Fibroblast of skin of left biceps (primary cell): ENCODE results near the gene TAF6L.
A peak's percentile ranks its signal among the peaks of the same experiment; 100 is the strongest.
"Not testable (repeated sequence)": the region's sequence is repeated elsewhere in the genome, so short reads cannot be mapped to it uniquely, and the experiment has no call there.

Experiments
- DNase-seq, 2 experiments: peaks; one replicate each; pipeline ENCODE4 v3.0.0-alpha.2; 2013; ENCODE audit warnings: low read depth in 2 of 2

Gene TAF6L

GRCh38 chr11:62771144-62772021 is at the start of gene TAF6L:
TAF6L (plus strand) TSS chr11:62771396; CDS start chr11:62775784, 4,388 bp downstream.
- DNase-seq: peak; percentile 89 to 90

- DNase-seq: no peak
Measured at GRCh38 chr11:62721994-62722393, 49.2 kb upstream of the TAF6L start.

DNA sequence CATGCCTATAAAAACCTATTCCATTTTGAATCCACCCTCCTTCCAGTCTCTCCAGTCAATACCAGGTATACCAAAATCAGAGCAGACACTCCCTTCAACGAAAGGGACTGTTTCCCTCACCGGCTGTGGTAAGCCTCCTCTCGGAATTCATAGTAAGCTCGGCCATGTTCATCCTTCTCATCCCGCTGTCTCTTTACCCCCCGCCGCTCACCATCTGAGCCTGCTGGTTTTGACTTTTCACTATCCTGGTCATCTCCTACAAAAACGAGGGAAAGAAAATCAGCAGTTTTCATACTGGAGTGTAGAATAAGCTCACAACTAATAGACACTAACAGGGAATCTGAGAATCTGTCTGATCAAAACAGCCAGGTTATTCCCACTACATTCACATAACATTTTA is 47.0 kb upstream of the TAF6L start:
- no peak for DNase-seq

- no peak for DNase-seq
Measured at GRCh38 chr11:62725646-62726045, 45.5 kb upstream of the TAF6L start.

DNA sequence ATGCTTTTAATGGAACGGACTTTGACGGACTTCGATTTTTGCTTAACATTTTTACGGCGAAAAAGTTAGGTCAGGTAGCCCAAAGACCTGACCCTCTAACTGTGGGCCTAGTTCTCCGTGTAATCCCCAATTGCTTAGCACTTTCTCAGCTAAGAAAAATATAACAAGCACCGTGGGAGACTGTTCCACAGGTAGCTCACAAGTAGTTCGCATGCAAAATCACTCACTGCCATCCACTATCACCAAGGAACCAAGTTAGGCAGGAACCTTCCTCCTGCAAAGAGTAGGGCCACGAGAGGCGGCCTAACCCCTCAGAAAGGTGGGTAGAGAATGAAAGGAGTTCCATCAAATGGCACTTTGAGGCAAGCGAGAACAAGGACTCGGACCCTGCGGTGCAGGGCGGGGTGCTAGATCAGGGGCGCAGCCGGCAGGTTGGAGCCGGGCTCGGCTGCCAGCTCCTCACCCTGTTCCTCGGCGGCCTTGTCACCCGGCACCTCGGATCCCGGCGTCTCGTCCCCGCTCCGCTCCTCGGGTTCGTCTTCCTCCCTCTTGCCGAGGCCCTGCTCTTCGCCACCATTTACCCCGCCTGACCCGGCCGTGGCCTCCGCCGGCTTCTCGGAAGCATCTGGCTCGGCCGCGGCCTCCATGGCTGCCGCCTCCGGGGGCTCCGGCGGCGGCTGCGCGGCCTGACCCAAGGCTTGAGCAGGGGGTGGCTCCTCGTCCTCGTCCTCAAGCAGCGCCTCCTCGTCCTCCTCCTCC is 44.9 kb upstream of the TAF6L start:
- no peak for DNase-seq

DNA sequence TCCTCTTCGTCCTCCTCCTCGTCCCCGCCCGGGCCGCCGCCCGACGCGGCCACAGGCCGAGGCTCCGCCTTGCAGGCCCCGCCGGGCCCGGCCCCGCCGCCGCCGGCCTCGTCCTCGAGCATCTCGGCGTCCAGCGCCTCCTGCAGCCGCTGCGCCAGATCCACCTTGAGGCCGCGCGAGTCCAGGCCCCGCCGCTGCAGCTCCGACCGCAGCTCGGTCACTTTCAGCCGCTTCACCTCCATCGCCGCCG is 44.4 kb upstream of the TAF6L start:
- DNase-seq: no peak

DNA sequence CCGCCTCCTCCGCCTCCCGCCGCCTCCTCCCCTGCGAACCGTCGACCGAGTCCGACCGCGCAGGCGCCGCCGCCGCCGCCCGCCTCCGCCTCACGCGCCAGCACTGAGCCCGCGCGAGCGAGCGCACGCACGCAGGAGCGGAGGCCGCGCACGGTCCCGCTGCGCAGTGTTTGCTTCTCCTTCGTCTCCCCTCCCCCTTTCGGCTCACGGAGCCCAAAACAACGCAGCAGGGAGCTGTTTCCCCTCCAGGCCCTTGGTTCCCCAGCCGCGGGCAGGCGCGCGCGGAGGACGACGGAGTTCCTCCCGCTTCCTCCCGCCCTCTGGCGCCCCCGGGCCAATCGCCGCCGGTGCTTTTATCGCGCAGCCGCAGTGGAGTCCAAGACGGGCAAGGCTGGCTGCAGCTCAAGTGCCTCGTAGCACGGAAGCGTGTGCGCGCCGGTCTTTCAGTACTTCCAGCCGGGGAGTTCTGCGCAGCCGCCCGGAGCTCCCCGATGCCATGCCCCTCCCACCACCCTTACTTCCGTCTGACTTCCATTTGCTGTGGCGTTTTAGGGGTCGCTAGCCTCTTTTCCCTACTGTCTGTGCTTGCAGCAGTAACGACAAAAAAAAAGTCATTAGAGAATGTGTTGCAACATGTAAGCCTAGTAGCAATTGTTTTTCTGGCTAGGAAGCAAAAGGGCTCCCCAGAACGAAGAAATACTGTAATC is 43.9 kb upstream of the TAF6L start, which contains the start of gene HNRNPUL2:
HNRNPUL2 (minus strand) TSS at position 293 of the 707 bp plus-strand sequence. CDS start 301 bp downstream, outside the sequence.
- DNase-seq: peak; percentile 98 to 99

DNA sequence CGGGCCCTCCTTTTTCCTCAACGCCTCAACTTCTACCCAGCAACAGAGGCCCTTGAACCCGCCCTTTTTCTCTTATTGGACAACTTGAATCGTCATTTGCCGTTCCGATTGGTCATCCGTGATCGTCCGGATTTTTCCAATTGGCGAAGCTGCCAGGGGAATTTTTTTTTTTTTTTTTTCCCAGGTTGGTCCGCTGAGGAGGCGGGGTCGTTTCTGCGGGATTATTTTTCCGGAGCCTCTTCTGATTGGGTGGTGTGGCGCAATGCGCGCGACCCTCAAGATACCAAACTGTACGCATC is 43.4 kb upstream of the TAF6L start:
- peak; percentile 96 for DNase-seq

DNA sequence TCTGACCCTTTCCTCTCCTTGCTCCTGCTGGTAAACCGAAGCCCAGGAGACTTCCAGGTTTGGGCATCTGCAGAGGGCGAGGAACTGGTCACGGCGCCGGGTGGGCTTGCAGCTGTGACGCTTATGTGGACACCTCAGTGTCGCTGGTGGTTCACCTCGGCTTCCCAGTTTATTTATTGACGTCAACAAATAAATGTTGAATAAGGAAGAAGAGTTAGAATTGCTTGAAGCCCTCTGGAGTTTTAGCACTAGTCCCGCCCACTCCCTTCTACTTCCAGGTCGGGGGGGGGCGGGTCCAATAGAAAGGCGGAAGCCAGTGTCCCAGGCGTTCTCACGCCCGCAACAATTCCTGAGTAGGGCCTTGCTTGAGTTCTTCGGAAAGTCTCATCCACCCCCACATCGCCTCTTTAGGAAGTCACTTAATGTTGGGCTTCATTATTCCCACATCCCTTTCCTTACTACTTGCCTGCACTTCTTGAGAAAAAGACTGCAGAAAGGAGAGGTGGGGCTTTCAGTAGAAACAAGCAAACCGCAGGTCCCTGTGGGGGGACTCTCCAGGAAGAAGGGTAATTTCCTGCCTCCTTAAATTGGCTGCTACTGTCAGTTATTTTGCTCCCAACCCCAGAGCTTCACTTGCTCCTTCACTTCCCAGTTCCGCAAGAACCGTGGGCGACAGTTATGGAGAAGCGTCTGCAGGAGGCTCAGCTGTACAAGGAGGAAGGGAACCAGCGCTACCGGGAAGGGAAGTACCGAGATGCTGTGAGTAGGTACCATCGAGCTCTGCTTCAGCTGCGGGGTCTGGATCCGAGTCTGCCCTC is 42.8 kb upstream of the TAF6L start, which contains the start of gene TTC9C:
TTC9C (plus strand) TSS at position 316 of the 818 bp plus-strand sequence; CDS start at position 679, 363 bp downstream.
- peak; percentile 42 to 68 for DNase-seq

DNA sequence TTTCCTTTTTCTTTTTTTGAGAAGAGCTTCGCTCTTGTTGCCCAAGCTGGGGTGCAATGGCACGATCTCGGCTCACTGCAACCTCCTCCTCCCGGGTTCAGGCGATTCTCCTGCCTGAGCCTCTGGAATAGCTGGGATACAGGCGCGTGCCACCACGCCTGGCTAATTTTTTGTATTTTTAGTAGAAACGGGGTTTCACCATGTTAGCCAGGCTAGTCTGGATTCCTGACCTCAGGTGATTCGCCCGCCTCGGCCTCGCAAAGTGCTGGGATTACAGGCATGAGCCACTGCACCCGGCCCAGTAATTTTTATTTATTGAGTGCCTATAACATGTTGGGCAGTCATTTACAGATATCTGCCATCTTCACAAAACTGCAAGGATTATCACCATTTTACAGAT is 41.1 kb upstream of the TAF6L start:
- not testable (repeated sequence) for DNase-seq

DNA sequence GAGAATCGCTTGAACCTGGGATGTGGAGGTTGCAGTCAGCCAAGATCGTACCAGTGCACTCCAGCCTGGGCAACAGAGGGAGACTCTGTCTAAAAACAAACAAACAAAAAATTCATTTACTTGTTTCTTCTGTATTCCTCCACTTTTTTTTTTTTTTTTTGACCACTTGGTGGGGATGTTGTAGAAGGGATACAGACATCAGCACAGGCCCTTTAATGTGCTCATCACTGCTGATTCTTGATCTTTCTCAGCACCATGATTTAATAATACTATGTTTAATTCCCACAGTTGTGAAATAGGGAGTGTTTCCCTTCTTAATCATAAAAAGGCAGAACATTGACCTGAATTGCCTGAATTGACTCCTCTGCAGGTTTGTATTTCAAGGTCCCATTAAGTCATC is 38.4 kb upstream of the TAF6L start:
- no peak for DNase-seq

GRCh38 chr11:62737196-62737595 is 34.0 kb upstream of the TAF6L start:
- DNase-seq: no peak

GRCh38 chr11:62747475-62748160 is 23.6 kb upstream of the TAF6L start:
- no peak for DNase-seq

- not testable (repeated sequence) for DNase-seq
Measured at GRCh38 chr11:62749931-62750330, 21.3 kb upstream of the TAF6L start.

GRCh38 chr11:62752177-62752785 is 18.9 kb upstream of the TAF6L start:
- no peak for DNase-seq

GRCh38 chr11:62752994-62753735 is 18.0 kb upstream of the TAF6L start:
- no peak for DNase-seq

DNA sequence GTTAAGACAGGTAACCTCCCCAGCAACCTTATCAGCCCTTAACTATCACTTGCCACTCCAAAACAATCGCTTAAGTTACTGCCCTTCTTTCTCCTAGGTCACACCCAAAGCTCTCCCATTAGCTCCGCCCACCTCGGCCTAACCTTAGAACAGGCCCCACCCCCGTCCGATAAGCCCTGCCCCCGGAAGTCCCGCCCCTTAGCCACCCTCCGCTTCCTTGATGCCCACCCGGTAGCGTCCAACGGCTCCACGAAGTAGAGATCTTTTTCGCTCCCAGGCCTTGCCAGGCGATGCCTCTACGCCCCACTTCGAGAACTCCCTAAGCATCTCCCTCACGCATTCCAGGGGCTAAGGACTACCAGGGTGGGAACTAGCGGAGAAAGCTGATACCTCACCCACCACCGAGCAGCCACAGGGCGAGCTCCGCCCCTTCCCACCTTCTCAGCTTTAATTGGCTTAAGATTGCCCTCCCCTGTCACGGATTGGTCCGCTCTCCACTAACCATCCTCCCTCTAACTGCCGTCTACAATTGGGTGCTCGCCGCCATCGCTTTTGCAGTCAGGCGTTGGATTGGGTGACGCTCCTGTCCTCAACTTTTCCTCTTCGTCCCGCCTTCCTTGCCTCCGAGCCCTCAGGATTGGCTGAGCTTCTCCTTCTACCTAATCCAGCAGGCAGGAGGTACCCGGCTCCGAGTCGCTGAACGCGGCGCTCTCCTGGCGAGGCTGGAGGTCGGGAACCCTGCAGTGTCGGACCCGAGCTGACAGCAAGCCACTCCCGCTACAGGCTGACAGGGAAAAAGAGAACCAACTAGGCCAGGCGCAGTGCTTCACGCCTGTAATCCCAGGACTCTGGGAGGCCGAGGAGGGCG is 17.2 kb upstream of the TAF6L start, which contains the start of gene ZBTB3:
ZBTB3 (minus strand) TSS at position 425 of the 868 bp plus-strand sequence. CDS start 496 bp downstream, outside the sequence.
- DNase-seq: peak; percentile 96 to 97

DNA sequence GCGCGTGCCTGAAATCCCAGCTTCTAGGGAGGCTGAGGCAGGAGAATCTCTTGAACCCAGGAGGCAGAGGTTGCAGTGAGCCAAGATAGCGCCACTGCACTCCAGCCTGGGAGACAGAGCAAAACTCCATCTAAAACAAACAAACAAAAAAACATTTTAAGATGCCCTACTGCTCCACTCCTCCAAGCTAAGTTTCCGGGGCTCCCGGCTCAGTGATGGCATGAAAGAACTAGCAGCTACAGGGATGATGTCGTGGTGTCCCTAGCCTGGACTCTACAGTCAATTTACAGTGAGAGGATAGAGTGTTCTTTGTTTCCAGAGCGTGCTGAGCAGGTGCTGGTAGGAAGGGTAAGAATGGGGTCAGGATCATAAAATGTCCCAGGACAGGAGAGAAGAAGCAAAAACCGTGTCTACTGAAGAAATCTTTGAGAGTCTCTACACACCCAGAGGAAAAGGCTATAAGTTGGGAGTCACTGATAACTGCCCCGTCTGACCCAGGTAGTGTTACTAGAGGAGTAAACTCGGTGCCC is 16.0 kb upstream of the TAF6L start:
- no peak for DNase-seq
